ENCODE measurements around the gene NKX1-1.
"Not testable (repeated sequence)": the region's sequence is repeated elsewhere in the genome, so short reads cannot be mapped to it uniquely, and the experiment has no call there.

The NKX1-1 gene

GRCh38 chr4:1393866-1394265 is 12.4 kb downstream of the NKX1-1 start:
- TF ChIP-seq CTCF (IDR thresholded peaks at IDR 0.05; ENCODE audit: extremely low read depth, insufficient read depth, missing control alignments), result no peak
- in situ Hi-C loops (cut with MboI; ENCODE audit: low pct_unique_long_range_greater_than_20kb, low sequenced_read_pairs, unreplicated experiment), result no loop called here
- DNase-seq (ENCODE audit: low spot score), result no peak

- DNase-seq (ENCODE audit: low spot score); in situ Hi-C loops (cut with MboI; ENCODE audit: low pct_unique_long_range_greater_than_20kb, low sequenced_read_pairs, unreplicated experiment): not testable (repeated sequence)
Measured at GRCh38 chr4:1393363-1393762, 12.9 kb downstream of the NKX1-1 start.

- DNase-seq (ENCODE audit: low spot score), result no peak
- TF ChIP-seq CTCF (IDR thresholded peaks at IDR 0.05; ENCODE audit: extremely low read depth, insufficient read depth, missing control alignments), result no peak
- in situ Hi-C loops (cut with MboI; ENCODE audit: low pct_unique_long_range_greater_than_20kb, low sequenced_read_pairs, unreplicated experiment), result no loop called here
Measured at GRCh38 chr4:1385373-1386340, 20.6 kb downstream of the NKX1-1 start.

- in situ Hi-C loops (cut with MboI; ENCODE audit: low pct_unique_long_range_greater_than_20kb, low sequenced_read_pairs, unreplicated experiment), result no loop called here
- no peak for TF ChIP-seq CTCF (IDR thresholded peaks at IDR 0.05; ENCODE audit: extremely low read depth, insufficient read depth, missing control alignments)
- DNase-seq (ENCODE audit: low spot score), result no peak
Measured at GRCh38 chr4:1384675-1385372, 21.4 kb downstream of the NKX1-1 start.

GRCh38 chr4:1383728-1384591 is 22.3 kb downstream of the NKX1-1 start:
- no peak for DNase-seq (ENCODE audit: low spot score)

More at GRCh38 chr4:1383728-1384591, 22.3 kb downstream of the NKX1-1 start:
- no peak for TF ChIP-seq CTCF (IDR thresholded peaks at IDR 0.05; ENCODE audit: extremely low read depth, insufficient read depth, missing control alignments)
- in situ Hi-C loops (cut with MboI; ENCODE audit: low pct_unique_long_range_greater_than_20kb, low sequenced_read_pairs, unreplicated experiment), result no loop called here

Measured in GM13977 (cell line).